GM12878 (cell line): Measurements from ENCODE around the gene CDH2. TPM values are rescaled to one million over a fixed set of nuclear protein-coding genes. Genes with fewer than 3 reads are reported as not detected.

ENCODE experiments used
- ATAC-seq: fragments of 200-7000 bp; cut with Tn5 transposase; 3 replicates; pipeline ENCODE4 v1.9.1; 2020; ENCODE audit warnings: mild to moderate bottlenecking, moderate library complexity
- BruUV-seq: library from RNA; stranded (reverse); fragments of 400-500 nt; replicated peaks from 2 replicates; lab custom pipeline; 2021; lab: Mats Ljungman, UMichigan
- CTCF ChIA-PET: fragments of 300-600 bp; sonication (Branson Sonifier 250); formaldehyde crosslinking; extraction: SDS; loops from one replicate; lab custom pipeline; 2021; ENCODE audit warnings: inconsistent platforms; lab: Yijun Ruan, JAX
- POLR2A ChIA-PET: fragments of 350-600 bp; formaldehyde crosslinking; extraction: SDS; loops from one replicate; lab custom pipeline; 2021; ENCODE audit warnings: inconsistent platforms; lab: Charles Lee
- RAD21 ChIA-PET: fragments of 300-600 bp; sonication (Branson Sonifier 250); formaldehyde crosslinking; loops from one replicate; lab custom pipeline; 2023; ENCODE audit warnings: antibody characterized with exemption; ENCODE audit not compliant: unreplicated experiment; lab: Charles Lee
- SMC1A ChIA-PET: fragments of 300-600 bp; sonication (Branson Sonifier 250); formaldehyde crosslinking; loops from one replicate; lab custom pipeline; 2023; ENCODE audit not compliant: unreplicated experiment, uncharacterized antibody; lab: Charles Lee
- DNase-seq: peaks from one replicate; pipeline ENCODE4 v3.0.0-alpha.2; 2011; ENCODE audit warnings: low read depth, low spot score
- FAIRE-seq: peaks from 3 replicates; lab custom pipeline; 2011; peaks lifted over from hg19 to GRCh38; lab: Jason Lieb, UNC
- H2AFZ ChIP-seq: 2 replicates; pipeline ENCODE4 v1.6.0; 2011; ENCODE audit warnings: low read depth, low read length, control low read depth; ENCODE audit not compliant: control insufficient read depth
- H3K27ac ChIP-seq: 2 replicates; pipeline ENCODE4 v1.5.1; 2011; ENCODE audit warnings: control low read depth; ENCODE audit not compliant: control insufficient read depth, insufficient read depth
- H3K27me3 ChIP-seq, 2 experiments: replicated peaks in 1 of 2; 2 replicates each; pipeline versions ENCODE4 v1.6.0 to v1.6.1; 2011; ENCODE audit warnings: low read length in 1 of 2; ENCODE audit not compliant: control insufficient read depth in 2 of 2, insufficient read depth in 2 of 2
- H3K36me3 ChIP-seq, 2 experiments: 2 replicates each; pipeline ENCODE4 v1.5.1; 2011; ENCODE audit warnings: low read length in 1 of 2; ENCODE audit not compliant: control insufficient read depth in 2 of 2, insufficient read depth in 2 of 2
- H3K4me1 ChIP-seq: 2 replicates; pipeline ENCODE4 v1.6.1; 2011; ENCODE audit warnings: mild to moderate bottlenecking, low read length, moderate library complexity, mixed read lengths; ENCODE audit not compliant: control insufficient read depth, insufficient read depth
- H3K4me2 ChIP-seq: 2 replicates; pipeline ENCODE4 v1.6.0; 2011; ENCODE audit warnings: control low read depth; ENCODE audit not compliant: control insufficient read depth, insufficient read depth
- H3K4me3 ChIP-seq: fragments of 200-600 bp; sonication (generic); 2 replicates; pipeline ENCODE4 v1.5.1; 2016
- H3K79me2 ChIP-seq: 2 replicates; pipeline ENCODE4 v1.6.0; 2011; ENCODE audit warnings: low read length; ENCODE audit not compliant: control insufficient read depth, insufficient read depth
- H3K9ac ChIP-seq: 2 replicates; pipeline ENCODE4 v1.8.0; 2011; ENCODE audit warnings: low read length, control low read depth, mixed read lengths; ENCODE audit not compliant: control insufficient read depth, insufficient read depth
- H3K9me3 ChIP-seq: replicated peaks from 3 replicates; pipeline ENCODE4 v1.5.1; 2011; ENCODE audit warnings: mild to moderate bottlenecking, low read length; ENCODE audit not compliant: control insufficient read depth, insufficient read depth
- H4K20me1 ChIP-seq: 2 replicates; pipeline ENCODE4 v1.6.0; 2011; ENCODE audit not compliant: control insufficient read depth, insufficient read depth
- EED ChIP-seq: sonication (generic); IDR thresholded peaks from 2 replicates; pipeline ENCODE4 v1.6.1; 2016; ENCODE audit warnings: antibody characterized with exemption, low read depth
- EGR1 ChIP-seq, 2 experiments: IDR thresholded peaks; 1 replicate in 1 of 2; 2 replicates in 1 of 2; pipeline ENCODE4 v1.6.1; 2011 to 2012; ENCODE audit warnings: low read depth in 2 of 2, low read length in 2 of 2, borderline replicate concordance in 1 of 2, mild to moderate bottlenecking in 1 of 2, moderate library complexity in 1 of 2
- MYC ChIP-seq: IDR thresholded peaks from 2 replicates; pipeline ENCODE4 v1.6.1; 2011; ENCODE audit warnings: mild to moderate bottlenecking, low read length, moderate library complexity, inconsistent platforms; ENCODE audit not compliant: insufficient read depth, insufficient replicate concordance, insufficient read length, severe bottlenecking
- NFXL1 ChIP-seq: fragments of 450-650 bp; IDR thresholded peaks from 2 replicates; pipeline ENCODE4 v1.6.1; 2017; ENCODE audit warnings: antibody characterized with exemption, mild to moderate bottlenecking, borderline replicate concordance
- POU2F2 ChIP-seq: IDR thresholded peaks from 3 replicates; pipeline ENCODE4 v1.6.1; 2011; ENCODE audit warnings: low read depth, mild to moderate bottlenecking, low read length, borderline replicate concordance
- RAD51 ChIP-seq: fragments of 450-650 bp; IDR thresholded peaks from 2 replicates; pipeline ENCODE4 v1.6.1; 2016; ENCODE audit warnings: moderate library complexity, mild to moderate bottlenecking, inconsistent platforms
- SREBF1 ChIP-seq: IDR thresholded peaks from 2 replicates; pipeline ENCODE4 v1.6.1; 2012; ENCODE audit warnings: mild to moderate bottlenecking, low read length
- TAF1 ChIP-seq: IDR thresholded peaks from 2 replicates; pipeline ENCODE4 v1.6.1; 2011; ENCODE audit warnings: mild to moderate bottlenecking, low read depth, low read length, borderline replicate concordance
- TCF12 ChIP-seq: IDR thresholded peaks from 2 replicates; pipeline ENCODE4 v1.6.1; 2011; ENCODE audit warnings: low read depth, mild to moderate bottlenecking, low read length
- ZZZ3 ChIP-seq: IDR thresholded peaks from 2 replicates; pipeline ENCODE4 v1.6.1; 2011; ENCODE audit warnings: low read depth; ENCODE audit not compliant: control insufficient read depth, insufficient read length
- WGBS: methylation state at CpG from one replicate; pipeline ENCODE4 v1.1.6; 2016; ENCODE audit warnings: low lambda C conversion rate; ENCODE audit not compliant: insufficient replicate concordance, insufficient coverage; ENCODE audit errors: missing lambda C conversion rate; 5-methylcytosine and 5-hydroxymethylcytosine counted together
- in situ Hi-C: fragments of 300-500 bp; cut with MboI; formaldehyde crosslinking; loops from 9 replicates; pipeline ENCODE4 v1.14.3; 2018; ENCODE audit warnings: mixed read lengths
- intact Hi-C: fragments of 100-400 bp; cut with micrococcal nuclease; formaldehyde crosslinking; loops from one replicate; pipeline ENCODE4 v1.14.2; 2022; ENCODE audit not compliant: unreplicated experiment
- polyA plus RNA-seq, 11 experiments: library from polyadenylated mRNA; depleted of rRNA in 4 of 11; unstranded in 6 of 11; stranded (reverse) in 5 of 11; fragments of >200 nt; fragmentation: Nextera tagmentation in 4 of 11; fragmentation: Illumina TruSeq in 1 of 11; extraction: Ambion mirVana in 4 of 11; extraction: Trizol in 1 of 11; gene quantifications; 1 replicate in 1 of 11; 2 replicates in 10 of 11; pipeline versions ENCODE4 v1.2.1 to v1.2.3, GENCODE V29; 2011 to 2016; ENCODE audit warnings: inconsistent platforms in 2 of 11, missing spikeins in 2 of 11, low read depth in 1 of 11
- total RNA-seq, 4 experiments: library from RNA; depleted of rRNA in 3 of 4; stranded (reverse); fragments of >200 nt in 3 of 4; fragmentation: Illumina TruSeq in 1 of 4; extraction: Trizol in 1 of 4; gene quantifications; 2 replicates each; pipeline versions ENCODE4 v1.2.1 to v1.2.3, GENCODE V29; 2013 to 2021
- TF ChIP-seq, protein P1 (sequence below): fragments of 450-650 bp; formaldehyde crosslinking; IDR thresholded peaks from 2 replicates; pipeline ENCODE4 v1.5.0; 2022; ENCODE audit warnings: mild to moderate bottlenecking, missing genetic modification characterization
- TF ChIP-seq, protein P2 (sequence below): IDR thresholded peaks from 2 replicates; pipeline ENCODE4 v1.6.1; 2011; ENCODE audit warnings: mild to moderate bottlenecking, low read depth, low read length, moderate library complexity; ENCODE audit not compliant: insufficient replicate concordance

CDH2 gene
- total and polyA plus RNA-seq, 10 of the 15 experiments (the other 5 are each of a cell fraction or from before 2014, with no cell fraction given): 0.01 to 0.25 (median 0.06) TPM; not detected in 4

DNA sequence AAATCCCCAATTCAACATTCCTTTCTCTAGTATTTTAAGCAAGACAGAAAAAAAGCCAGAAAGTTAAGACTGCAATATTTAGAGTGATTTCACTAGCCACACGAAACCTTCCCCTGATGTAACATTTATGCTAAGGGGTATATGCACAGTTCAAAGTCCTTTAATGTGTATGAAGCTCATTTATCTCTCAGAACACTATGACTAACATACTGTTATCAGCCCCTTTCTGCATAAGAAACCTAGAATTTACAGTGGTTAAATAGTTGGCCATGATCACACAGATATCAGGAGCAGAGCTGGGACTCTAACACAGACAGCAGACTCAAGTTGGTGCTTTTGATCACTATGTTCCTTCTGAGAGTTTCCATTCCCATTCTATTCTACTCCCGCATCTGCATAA is 185.5 kb downstream of the CDH2 start (continued):
- no peak for TF ChIP-seq EGR1 (IDR thresholded peaks at IDR 0.05; ENCODE audit: borderline replicate concordance in 1 of 2, low read depth in 2 of 2, low read length in 2 of 2)

DNA sequence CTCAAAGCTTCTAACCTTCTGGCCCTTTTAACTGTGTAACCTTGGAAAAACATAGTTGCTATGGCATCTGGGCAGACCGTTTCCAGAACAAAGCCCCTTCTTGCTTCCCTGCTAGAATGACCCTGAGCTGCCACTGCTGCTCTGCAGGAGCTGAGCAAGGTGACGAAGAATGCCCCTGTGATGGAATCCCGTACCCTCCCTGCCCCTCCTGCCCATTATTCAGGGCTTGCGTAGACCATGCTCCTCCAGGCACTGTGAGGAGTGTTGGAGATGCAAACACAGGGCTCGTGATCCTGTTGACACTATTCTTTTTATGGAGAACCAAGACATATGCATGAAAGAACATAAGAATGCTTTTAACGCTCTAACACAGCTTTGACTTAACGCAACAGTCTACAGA is 191.1 kb downstream of the CDH2 start:
- Histone ChIP-seq H3K4me3 (no peak overlapping the region), H3K9ac (no peak overlapping the region), H4K20me1 (no peaks in the 10 kb centered on the region), H2AFZ (no peak overlapping the region), H3K36me3 (no peaks in the 10 kb centered on the region), H3K27ac (no peak overlapping the region), H3K4me1 (no peaks in the 10 kb centered on the region), H3K9me3 (no peaks in the 10 kb centered on the region), H3K4me2 (no peak overlapping the region), H3K79me2 (no peaks in the 10 kb centered on the region), H3K27me3 (no peaks in the 10 kb centered on the region)
- DNase-seq (no peak), ATAC-seq (no peak), FAIRE-seq (no peak)
- in situ Hi-C loops: no loop called here
- RAD21 ChIA-PET: no interaction called here
- POLR2A ChIA-PET: no interaction called here
- intact Hi-C loops: no loop called here
- WGBS: 21% methylated on average over 7 of the region's 7 CpGs
- SMC1A ChIA-PET: no interaction called here
- CTCF ChIA-PET: no interaction called here
- BruUV-seq: no TSS peak
- TF ChIP-seq POU2F2 (no peak), SREBF1 (no peak), TCF12 (no peak)

DNA sequence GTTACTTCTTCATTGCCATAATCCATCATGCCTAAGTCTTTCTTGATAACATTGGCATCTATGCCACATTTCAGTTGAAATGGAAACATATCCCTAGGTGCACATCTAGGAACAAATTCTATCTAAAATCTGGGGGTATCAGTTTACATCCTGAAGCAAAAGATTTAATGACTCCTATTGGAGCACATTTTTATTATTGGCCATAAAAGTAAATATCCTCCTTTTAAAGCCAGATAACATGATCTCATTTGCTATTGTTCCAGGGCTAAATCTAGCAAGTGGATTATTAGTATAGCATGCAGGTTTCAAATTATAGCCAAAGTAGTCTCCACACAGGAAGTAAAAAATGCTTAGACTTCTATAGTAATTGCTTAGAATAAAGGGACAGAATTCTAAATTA is 193.2 kb downstream of the CDH2 start:
- no peaks in the 10 kb centered on the region for H3K4me1 ChIP-seq
- SMC1A ChIA-PET: no interaction called here
- H2AFZ ChIP-seq: no peak overlapping the region
- in situ Hi-C loops (no loop called here), intact Hi-C loops (no loop called here)
- no peak overlapping the region for H3K4me2 ChIP-seq
- BruUV-seq: no TSS peak
- H3K9me3 ChIP-seq: no peaks in the 10 kb centered on the region
- CTCF ChIA-PET: no interaction called here
- no peaks in the 10 kb centered on the region for H3K36me3 ChIP-seq
- no peak overlapping the region for H3K9ac ChIP-seq
- ATAC-seq (no peak), FAIRE-seq (no peak), DNase-seq (no peak)
- H3K27ac ChIP-seq: no peak overlapping the region
- no peaks in the 10 kb centered on the region for H3K27me3 ChIP-seq
- no peak overlapping the region for H3K4me3 ChIP-seq
- RAD21 ChIA-PET: no interaction called here
- no peaks in the 10 kb centered on the region for H4K20me1 ChIP-seq
- POLR2A ChIA-PET: no interaction called here
- H3K79me2 ChIP-seq: no peaks in the 10 kb centered on the region
- TF ChIP-seq EGR1 (IDR thresholded peaks at IDR 0.05; ENCODE audit: borderline replicate concordance in 1 of 2, low read depth in 2 of 2, low read length in 2 of 2) (no peak), SREBF1 (no peak), ZZZ3 (no peak), MYC (no peak), EED (no peak), RAD51 (no peak), TAF1 (no peak), NFXL1 (no peak)
- TF ChIP-seq, protein P1, sequence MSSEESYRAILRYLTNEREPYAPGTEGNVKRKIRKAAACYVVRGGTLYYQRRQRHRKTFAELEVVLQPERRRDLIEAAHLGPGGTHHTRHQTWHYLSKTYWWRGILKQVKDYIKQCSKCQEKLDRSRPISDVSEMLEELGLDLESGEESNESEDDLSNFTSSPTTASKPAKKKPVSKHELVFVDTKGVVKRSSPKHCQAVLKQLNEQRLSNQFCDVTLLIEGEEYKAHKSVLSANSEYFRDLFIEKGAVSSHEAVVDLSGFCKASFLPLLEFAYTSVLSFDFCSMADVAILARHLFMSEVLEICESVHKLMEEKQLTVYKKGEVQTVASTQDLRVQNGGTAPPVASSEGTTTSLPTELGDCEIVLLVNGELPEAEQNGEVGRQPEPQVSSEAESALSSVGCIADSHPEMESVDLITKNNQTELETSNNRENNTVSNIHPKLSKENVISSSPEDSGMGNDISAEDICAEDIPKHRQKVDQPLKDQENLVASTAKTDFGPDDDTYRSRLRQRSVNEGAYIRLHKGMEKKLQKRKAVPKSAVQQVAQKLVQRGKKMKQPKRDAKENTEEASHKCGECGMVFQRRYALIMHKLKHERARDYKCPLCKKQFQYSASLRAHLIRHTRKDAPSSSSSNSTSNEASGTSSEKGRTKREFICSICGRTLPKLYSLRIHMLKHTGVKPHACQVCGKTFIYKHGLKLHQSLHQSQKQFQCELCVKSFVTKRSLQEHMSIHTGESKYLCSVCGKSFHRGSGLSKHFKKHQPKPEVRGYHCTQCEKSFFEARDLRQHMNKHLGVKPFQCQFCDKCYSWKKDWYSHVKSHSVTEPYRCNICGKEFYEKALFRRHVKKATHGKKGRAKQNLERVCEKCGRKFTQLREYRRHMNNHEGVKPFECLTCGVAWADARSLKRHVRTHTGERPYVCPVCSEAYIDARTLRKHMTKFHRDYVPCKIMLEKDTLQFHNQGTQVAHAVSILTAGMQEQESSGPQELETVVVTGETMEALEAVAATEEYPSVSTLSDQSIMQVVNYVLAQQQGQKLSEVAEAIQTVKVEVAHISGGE (CRISPR knock-in tag): no peak
- TF ChIP-seq, protein P2, sequence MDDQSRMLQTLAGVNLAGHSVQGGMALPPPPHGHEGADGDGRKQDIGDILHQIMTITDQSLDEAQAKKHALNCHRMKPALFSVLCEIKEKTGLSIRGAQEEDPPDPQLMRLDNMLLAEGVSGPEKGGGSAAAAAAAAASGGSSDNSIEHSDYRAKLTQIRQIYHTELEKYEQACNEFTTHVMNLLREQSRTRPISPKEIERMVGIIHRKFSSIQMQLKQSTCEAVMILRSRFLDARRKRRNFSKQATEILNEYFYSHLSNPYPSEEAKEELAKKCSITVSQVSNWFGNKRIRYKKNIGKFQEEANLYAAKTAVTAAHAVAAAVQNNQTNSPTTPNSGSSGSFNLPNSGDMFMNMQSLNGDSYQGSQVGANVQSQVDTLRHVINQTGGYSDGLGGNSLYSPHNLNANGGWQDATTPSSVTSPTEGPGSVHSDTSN: no peak
